Fibroblast of skin of back (primary cell): ENCODE results near the gene PRMT1.

Experiments
- DNase-seq: peaks from one replicate; pipeline ENCODE4 v3.0.0-alpha.2; 2013

The PRMT1 gene

GRCh38 chr19:49727217-49728030, 50.4 kb downstream of the PRMT1 start:
- DNase-seq = no peak

DNA sequence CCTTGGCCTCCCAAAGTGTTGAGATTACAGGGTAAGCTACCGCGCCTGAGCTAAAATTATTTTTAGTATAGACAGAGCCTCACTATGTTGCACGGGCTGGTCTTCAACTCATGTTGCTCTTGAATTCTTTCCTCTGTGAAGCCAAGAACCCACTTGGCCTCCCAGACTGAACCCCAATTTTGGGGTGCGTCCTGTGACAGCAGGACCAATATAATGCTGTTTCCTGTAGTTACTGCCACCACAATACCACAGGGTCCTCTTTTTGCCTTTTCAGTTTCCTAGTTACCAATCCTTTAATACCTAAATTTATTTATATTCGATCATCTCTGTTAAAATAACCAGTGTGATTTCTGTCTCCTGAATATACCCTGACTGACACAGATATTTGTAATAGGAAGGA, 53.1 kb downstream of the PRMT1 start:
- DNase-seq = no peak
